Measurements from ENCODE around the gene SSBP4. TPM values are rescaled to one million over a fixed set of nuclear protein-coding genes. Genes with fewer than 3 reads are reported as not detected.

Gene SSBP4
- total and polyA plus RNA-seq, 2 of the 8 experiments (the other 6 are each of a cell fraction or from before 2014, with no cell fraction given) = 26.4 to 33.7 TPM

- TF ChIP-seq POLR2A (IDR thresholded peaks at IDR 0.05; ENCODE audit: control extremely low read depth in 1 of 2, low read depth in 2 of 2, low read length in 2 of 2) (no peak), MAX (IDR thresholded peaks at IDR 0.05) (no peak), ATF2 (IDR thresholded peaks at IDR 0.05; ENCODE audit: low read length) (no peak), RAD21 (IDR thresholded peaks at IDR 0.05 in 1 of 2, conservative IDR thresholded peaks at IDR 0.05 in 1 of 2; ENCODE audit: low read depth in 2 of 2, low read length in 2 of 2) (peak; percentile 49 to 60), CHD7 (IDR thresholded peaks at IDR 0.05; ENCODE audit: insufficient replicate concordance, low read length) (no peak), CREB1 (IDR thresholded peaks at IDR 0.05) (0 out of 2 replicates have a peak, but pooled peaks have one; percentile 22), YY1 (IDR thresholded peaks at IDR 0.05; ENCODE audit: low read depth, low read length) (no peak), POU5F1 (IDR thresholded peaks at IDR 0.05; ENCODE audit: low read depth, low read length) (no peak), SIRT6 (IDR thresholded peaks at IDR 0.05; ENCODE audit: low read length) (no peak)
Measured at GRCh38 chr19:18469069-18469846, 50.1 kb downstream of the SSBP4 start (continued).

Measured in H1 (cell line).